Heart left ventricle (tissue), 13 donors: Measurements from ENCODE around the gene SLC9A9.

Experiments used
- POLR2A ChIP-seq, 2 donors: fragments of 450-650 bp; IDR thresholded peaks; one replicate each; pipeline ENCODE4 v1.6.1; 2017; ENCODE audit warnings: antibody characterized with exemption in 2 of 2, mild to moderate bottlenecking in 2 of 2, moderate library complexity in 2 of 2
- TF ChIP-seq, protein P1 (sequence below), 12 donors: fragments of 200-600 bp; sonication (generic) in 4 of 12; IDR thresholded peaks; one replicate each; pipeline versions ENCODE4 v1.5.0 to v1.8.0; 2018 to 2022; ENCODE audit warnings: antibody characterized with exemption in 12 of 12, mild to moderate bottlenecking in 5 of 12
- donor health status: ischemic (EF 13 %, LVEDD 7.1; RV severe dilation, severe dysfunction).
- donor health status: DM: no; HTN: yes; CAD: no.
- donor health status: DM: no; HTN: no; CAD: no.
- donor health status: ischemic (EF 25% LVEDD 6.9; RV normal size, moderate dysfunction).
- donor health status: ischemic (EF 25% LVEDD 5.7; RV mildly dilated, moderate dysfunction).
- donor health status: ischemic (EF 35%, LVEDD 5.7; RV mildly dilated, moderate dysfunction).
- donor health status: nonischemic (EF 11% LVEDD 7.7; RV severe dilation, severe dysfunction).
- donor health status: DM: yes; HTN: yes; CAD: no.
- donor health status: PGD.
- donor health status: ischemic (EF 29% LVEDD 5.4; RV normal size, mild dysfunction).
- donor health status: nonischemic (EF 23%, LVEDD 6.1; RV moderate dilation, normal function).

DNA sequence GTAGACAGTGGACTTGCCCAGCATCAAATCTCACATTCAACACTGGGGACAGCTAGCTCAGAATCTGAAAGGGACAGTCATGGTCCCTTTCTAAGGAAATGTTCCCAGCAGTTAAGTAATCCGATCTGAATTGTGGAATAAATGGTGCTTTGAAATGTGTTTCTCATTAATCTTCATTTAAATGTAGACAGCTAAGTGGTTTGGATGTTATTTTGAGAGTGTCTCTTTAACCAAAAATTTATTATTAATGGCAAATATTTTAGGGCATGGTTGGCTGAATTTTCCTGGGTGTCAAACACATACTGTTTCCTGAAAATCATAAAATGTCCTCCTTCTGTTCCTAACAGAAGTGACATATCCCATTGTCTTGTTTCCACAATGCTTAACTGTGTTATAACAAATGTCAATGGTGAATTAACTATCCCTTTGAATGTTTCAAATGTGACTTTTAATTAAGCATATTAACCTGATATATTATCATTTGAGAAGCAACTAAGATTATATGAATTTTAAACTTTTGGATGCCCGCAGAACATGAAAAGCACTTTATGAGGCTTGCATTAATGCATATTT lies 517.9 kb downstream of the SLC9A9 start:
- TF ChIP-seq, protein P1, sequence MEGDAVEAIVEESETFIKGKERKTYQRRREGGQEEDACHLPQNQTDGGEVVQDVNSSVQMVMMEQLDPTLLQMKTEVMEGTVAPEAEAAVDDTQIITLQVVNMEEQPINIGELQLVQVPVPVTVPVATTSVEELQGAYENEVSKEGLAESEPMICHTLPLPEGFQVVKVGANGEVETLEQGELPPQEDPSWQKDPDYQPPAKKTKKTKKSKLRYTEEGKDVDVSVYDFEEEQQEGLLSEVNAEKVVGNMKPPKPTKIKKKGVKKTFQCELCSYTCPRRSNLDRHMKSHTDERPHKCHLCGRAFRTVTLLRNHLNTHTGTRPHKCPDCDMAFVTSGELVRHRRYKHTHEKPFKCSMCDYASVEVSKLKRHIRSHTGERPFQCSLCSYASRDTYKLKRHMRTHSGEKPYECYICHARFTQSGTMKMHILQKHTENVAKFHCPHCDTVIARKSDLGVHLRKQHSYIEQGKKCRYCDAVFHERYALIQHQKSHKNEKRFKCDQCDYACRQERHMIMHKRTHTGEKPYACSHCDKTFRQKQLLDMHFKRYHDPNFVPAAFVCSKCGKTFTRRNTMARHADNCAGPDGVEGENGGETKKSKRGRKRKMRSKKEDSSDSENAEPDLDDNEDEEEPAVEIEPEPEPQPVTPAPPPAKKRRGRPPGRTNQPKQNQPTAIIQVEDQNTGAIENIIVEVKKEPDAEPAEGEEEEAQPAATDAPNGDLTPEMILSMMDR (IDR thresholded peaks at IDR 0.05), result no peak
- TF ChIP-seq POLR2A (IDR thresholded peaks at IDR 0.05), result no peak
